ENCODE data around the gene CEP152. TPM values are rescaled to one million over a fixed set of nuclear protein-coding genes. Genes with fewer than 3 reads are reported as not detected.

The CEP152 gene
- total and polyA plus RNA-seq, 9 of the 15 experiments (the other 6 are each of a cell fraction or from before 2014, with no cell fraction given), result 9.9 to 43.0 (median 23.6) TPM

DNA sequence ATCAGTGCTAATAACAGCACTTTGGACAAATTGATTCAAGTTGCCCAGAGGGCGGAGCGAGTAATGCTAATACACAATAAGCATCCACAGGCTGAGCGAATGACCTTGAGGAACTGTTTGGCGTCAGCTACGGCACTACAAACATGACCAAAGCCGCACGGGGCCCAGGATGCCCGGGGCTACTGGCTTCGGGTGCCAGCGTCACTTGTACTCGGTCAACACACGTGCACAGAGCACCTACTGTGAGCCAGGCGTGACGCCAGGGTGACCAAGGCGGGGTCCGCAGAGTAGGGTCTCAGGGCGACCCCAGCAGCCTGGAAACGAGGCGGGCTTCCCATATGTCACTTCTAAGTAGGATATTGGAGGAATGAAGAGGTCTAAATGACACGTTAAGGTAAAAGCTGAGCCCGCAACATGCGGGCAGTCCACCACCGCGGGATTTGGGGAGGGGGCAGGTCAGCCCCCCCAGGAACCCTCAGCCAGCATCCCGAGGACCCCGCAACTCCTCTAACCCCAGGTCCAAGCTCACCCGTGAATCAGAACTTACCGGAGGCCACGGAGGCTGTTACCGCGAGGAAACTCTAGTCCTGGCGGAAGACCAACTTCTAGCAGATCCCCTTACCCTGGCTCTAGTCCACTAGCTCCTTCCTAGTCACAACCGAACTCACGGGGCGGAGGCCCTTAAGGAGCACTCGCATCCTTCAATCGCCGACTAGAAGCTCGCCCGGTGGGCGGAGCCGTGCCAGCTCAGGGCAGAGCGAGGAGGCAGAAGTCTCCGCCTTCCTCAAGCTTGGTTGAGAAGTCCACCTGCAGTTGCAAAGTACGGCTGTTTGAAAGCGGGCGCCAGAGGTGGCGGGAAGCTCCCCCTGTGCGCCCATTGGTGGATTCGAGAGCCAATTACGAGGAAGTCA, at the start of gene CEP152 (continued):
- TF ChIP-seq MIER1 (IDR thresholded peaks at IDR 0.05; ENCODE audit: low read depth) (no peak), NR2C2 (CRISPR knock-in tag; IDR thresholded peaks at IDR 0.05) (no peak), NR2C2 (tag; IDR thresholded peaks at IDR 0.05) (peak; percentile 56; the same call in 1 of the 2 replicates), SRSF7 (optimal IDR thresholded peaks at IDR 0.05; ENCODE audit: low read depth, low read length) (no peak), TEAD1 (CRISPR knock-in tag; IDR thresholded peaks at IDR 0.05) (peak in 1 of 2 experiments; percentile 83; a peak in 2 of 4 replicates), MTA3 (IDR thresholded peaks at IDR 0.05; ENCODE audit: borderline replicate concordance) (peak; percentile 40; the same call in 1 of the 2 replicates), LEF1 (IDR thresholded peaks at IDR 0.05) (no peak), ZNF551 (CRISPR knock-in tag; IDR thresholded peaks at IDR 0.05) (no peak), NRF1 (conservative IDR thresholded peaks at IDR 0.05 in 1 of 2, IDR thresholded peaks at IDR 0.05 in 1 of 2) (peak; percentile 65 to 75), ATF7 (IDR thresholded peaks at IDR 0.05) (peak; percentile 73), GABPB1 (CRISPR knock-in tag; IDR thresholded peaks at IDR 0.05) (peak; percentile 55; the same call in 1 of the 2 replicates), PML (IDR thresholded peaks at IDR 0.05; ENCODE audit: low read length) (0 out of 2 replicates have a peak, but pooled peaks have one; percentile 54), SAP30 (IDR thresholded peaks at IDR 0.05; ENCODE audit: borderline replicate concordance, insufficient read depth, low read depth, low read length, poor library complexity, severe bottlenecking) (peak; percentile 62), ZNF785 (CRISPR knock-in tag; IDR thresholded peaks at IDR 0.05) (no peak), TBL1XR1 (IDR thresholded peaks at IDR 0.05; ENCODE audit: low read length in 2 of 2) (peak in 1 of 2 experiments; percentile 39; a peak in 1 of 4 replicates), CBX2 (IDR thresholded peaks at IDR 0.05; ENCODE audit: insufficient read depth, low read length, poor library complexity, severe bottlenecking) (no peak), EHMT2 (IDR thresholded peaks at IDR 0.05) (no peak), ZEB2 (IDR thresholded peaks at IDR 0.05) (0 out of 2 replicates have a peak, but pooled peaks have one; percentile 51), SRSF3 (IDR thresholded peaks at IDR 0.05; ENCODE audit: insufficient read depth, low read length) (0 out of 2 replicates have a peak, but pooled peaks have one; percentile 49), TCF3 (CRISPR knock-in tag; IDR thresholded peaks at IDR 0.05) (no peak)
- TF ChIP-seq, protein P1, sequence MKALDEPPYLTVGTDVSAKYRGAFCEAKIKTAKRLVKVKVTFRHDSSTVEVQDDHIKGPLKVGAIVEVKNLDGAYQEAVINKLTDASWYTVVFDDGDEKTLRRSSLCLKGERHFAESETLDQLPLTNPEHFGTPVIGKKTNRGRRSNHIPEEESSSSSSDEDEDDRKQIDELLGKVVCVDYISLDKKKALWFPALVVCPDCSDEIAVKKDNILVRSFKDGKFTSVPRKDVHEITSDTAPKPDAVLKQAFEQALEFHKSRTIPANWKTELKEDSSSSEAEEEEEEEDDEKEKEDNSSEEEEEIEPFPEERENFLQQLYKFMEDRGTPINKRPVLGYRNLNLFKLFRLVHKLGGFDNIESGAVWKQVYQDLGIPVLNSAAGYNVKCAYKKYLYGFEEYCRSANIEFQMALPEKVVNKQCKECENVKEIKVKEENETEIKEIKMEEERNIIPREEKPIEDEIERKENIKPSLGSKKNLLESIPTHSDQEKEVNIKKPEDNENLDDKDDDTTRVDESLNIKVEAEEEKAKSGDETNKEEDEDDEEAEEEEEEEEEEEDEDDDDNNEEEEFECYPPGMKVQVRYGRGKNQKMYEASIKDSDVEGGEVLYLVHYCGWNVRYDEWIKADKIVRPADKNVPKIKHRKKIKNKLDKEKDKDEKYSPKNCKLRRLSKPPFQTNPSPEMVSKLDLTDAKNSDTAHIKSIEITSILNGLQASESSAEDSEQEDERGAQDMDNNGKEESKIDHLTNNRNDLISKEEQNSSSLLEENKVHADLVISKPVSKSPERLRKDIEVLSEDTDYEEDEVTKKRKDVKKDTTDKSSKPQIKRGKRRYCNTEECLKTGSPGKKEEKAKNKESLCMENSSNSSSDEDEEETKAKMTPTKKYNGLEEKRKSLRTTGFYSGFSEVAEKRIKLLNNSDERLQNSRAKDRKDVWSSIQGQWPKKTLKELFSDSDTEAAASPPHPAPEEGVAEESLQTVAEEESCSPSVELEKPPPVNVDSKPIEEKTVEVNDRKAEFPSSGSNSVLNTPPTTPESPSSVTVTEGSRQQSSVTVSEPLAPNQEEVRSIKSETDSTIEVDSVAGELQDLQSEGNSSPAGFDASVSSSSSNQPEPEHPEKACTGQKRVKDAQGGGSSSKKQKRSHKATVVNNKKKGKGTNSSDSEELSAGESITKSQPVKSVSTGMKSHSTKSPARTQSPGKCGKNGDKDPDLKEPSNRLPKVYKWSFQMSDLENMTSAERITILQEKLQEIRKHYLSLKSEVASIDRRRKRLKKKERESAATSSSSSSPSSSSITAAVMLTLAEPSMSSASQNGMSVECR (CRISPR knock-in tag; IDR thresholded peaks at IDR 0.05), result peak; percentile 77
- TF ChIP-seq, protein P2, sequence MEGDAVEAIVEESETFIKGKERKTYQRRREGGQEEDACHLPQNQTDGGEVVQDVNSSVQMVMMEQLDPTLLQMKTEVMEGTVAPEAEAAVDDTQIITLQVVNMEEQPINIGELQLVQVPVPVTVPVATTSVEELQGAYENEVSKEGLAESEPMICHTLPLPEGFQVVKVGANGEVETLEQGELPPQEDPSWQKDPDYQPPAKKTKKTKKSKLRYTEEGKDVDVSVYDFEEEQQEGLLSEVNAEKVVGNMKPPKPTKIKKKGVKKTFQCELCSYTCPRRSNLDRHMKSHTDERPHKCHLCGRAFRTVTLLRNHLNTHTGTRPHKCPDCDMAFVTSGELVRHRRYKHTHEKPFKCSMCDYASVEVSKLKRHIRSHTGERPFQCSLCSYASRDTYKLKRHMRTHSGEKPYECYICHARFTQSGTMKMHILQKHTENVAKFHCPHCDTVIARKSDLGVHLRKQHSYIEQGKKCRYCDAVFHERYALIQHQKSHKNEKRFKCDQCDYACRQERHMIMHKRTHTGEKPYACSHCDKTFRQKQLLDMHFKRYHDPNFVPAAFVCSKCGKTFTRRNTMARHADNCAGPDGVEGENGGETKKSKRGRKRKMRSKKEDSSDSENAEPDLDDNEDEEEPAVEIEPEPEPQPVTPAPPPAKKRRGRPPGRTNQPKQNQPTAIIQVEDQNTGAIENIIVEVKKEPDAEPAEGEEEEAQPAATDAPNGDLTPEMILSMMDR (IDR thresholded peaks at IDR 0.05 in 2 of 3, conservative IDR thresholded peaks at IDR 0.05 in 1 of 3; ENCODE audit: insufficient read depth in 2 of 3, low read depth in 1 of 3, low read length in 3 of 3), result peak in 1 of 3 experiments; percentile 30; a peak in 2 of 6 replicates
